Bronchial epithelial cell (primary cell): ENCODE data around the gene GIT2. TPM values are rescaled to one million over a fixed set of nuclear protein-coding genes. Genes with fewer than 3 reads are reported as not detected.
A peak's percentile ranks its signal among the peaks of the same experiment; 100 is the strongest.

Experiments used
- DNase-seq: peaks from one replicate; pipeline ENCODE4 v3.0.0-alpha.2; 2010; ENCODE audit warnings: low read depth
- FAIRE-seq: peaks from 2 replicates; lab custom pipeline; 2011; peaks lifted over from hg19 to GRCh38; lab: Jason Lieb, UNC
- H3K27me3 ChIP-seq: 2 replicates; pipeline ENCODE4 v1.5.1; 2011; ENCODE audit warnings: low read length; ENCODE audit not compliant: control insufficient read depth, insufficient read depth
- H3K36me3 ChIP-seq: 2 replicates; pipeline ENCODE4 v1.5.1; 2011; ENCODE audit warnings: low read length; ENCODE audit not compliant: control insufficient read depth, insufficient read depth
- H3K4me3 ChIP-seq: 2 replicates; pipeline ENCODE4 v1.5.1; 2011; ENCODE audit warnings: mild to moderate bottlenecking, low read depth, low read length, control low read depth
- total RNA-seq: library from RNA; depleted of rRNA; stranded (reverse); fragments of >200 nt; gene quantifications from 2 replicates; pipeline ENCODE4 v1.2.1, GENCODE V29; 2014
- TF ChIP-seq, protein P1 (sequence below): IDR thresholded peaks from 2 replicates; pipeline ENCODE4 v1.5.1; 2011; ENCODE audit warnings: mild to moderate bottlenecking, moderate library complexity, low read length, control low read depth, inconsistent platforms; ENCODE audit not compliant: insufficient read depth, severe bottlenecking

Gene GIT2
- total RNA-seq, 1 donor from 2014 or later, result 22.4 TPM

DNA sequence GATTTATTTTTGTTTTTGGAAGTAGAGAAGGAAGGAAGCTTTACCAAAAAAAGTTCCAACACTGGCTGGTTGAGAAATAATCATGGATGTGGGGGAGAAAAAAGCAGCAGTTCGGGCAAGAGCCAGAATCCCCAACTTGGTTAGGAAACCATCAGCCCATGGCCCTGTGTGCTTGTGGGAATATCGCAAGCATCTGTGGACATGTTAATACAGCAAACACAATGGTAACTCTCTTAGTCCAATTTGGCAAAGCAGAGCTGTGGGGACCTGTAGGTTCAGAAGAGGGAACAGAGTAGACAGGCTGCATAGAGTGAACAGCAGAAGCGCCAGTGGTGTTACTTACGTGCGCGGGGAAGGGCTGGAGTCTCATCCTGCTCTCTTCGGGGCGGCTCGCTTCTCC is 49.3 kb downstream of the GIT2 start:
- DNase-seq (no peak), FAIRE-seq (no peak)
- H3K27me3 ChIP-seq, result no peaks in the 10 kb centered on the region
- peaks cover 7% of the 10 kb centered on the region for H3K36me3 ChIP-seq
- no peak overlapping the region for H3K4me3 ChIP-seq
- TF ChIP-seq, protein P1, sequence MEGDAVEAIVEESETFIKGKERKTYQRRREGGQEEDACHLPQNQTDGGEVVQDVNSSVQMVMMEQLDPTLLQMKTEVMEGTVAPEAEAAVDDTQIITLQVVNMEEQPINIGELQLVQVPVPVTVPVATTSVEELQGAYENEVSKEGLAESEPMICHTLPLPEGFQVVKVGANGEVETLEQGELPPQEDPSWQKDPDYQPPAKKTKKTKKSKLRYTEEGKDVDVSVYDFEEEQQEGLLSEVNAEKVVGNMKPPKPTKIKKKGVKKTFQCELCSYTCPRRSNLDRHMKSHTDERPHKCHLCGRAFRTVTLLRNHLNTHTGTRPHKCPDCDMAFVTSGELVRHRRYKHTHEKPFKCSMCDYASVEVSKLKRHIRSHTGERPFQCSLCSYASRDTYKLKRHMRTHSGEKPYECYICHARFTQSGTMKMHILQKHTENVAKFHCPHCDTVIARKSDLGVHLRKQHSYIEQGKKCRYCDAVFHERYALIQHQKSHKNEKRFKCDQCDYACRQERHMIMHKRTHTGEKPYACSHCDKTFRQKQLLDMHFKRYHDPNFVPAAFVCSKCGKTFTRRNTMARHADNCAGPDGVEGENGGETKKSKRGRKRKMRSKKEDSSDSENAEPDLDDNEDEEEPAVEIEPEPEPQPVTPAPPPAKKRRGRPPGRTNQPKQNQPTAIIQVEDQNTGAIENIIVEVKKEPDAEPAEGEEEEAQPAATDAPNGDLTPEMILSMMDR, result no peak

DNA sequence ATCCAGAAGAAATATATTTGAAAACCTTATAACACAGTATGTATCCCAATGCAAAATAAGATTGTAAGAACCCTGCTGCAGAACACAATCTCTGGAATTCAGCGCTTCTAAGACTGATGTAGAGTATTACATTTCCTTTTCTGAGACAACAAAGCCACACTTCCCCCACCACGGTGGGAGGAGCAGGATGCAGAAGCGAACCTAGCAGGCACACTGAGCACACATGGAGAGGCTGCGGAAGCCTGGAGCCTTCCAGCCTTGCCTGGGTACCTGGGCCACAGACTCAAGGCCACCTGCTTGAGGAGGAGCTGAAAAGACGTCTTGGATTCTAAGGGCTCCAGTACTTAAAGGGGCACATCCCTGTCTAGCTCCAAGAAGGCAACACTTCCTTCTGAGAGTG is 49.7 kb downstream of the GIT2 start:
- DNase-seq (peak; percentile 18), FAIRE-seq (no peak)
- Histone ChIP-seq H3K27me3 (no peaks in the 10 kb centered on the region), H3K4me3 (no peak overlapping the region), H3K36me3 (peaks cover 4% of the 10 kb centered on the region)
- TF ChIP-seq, protein P1, result no peak

DNA sequence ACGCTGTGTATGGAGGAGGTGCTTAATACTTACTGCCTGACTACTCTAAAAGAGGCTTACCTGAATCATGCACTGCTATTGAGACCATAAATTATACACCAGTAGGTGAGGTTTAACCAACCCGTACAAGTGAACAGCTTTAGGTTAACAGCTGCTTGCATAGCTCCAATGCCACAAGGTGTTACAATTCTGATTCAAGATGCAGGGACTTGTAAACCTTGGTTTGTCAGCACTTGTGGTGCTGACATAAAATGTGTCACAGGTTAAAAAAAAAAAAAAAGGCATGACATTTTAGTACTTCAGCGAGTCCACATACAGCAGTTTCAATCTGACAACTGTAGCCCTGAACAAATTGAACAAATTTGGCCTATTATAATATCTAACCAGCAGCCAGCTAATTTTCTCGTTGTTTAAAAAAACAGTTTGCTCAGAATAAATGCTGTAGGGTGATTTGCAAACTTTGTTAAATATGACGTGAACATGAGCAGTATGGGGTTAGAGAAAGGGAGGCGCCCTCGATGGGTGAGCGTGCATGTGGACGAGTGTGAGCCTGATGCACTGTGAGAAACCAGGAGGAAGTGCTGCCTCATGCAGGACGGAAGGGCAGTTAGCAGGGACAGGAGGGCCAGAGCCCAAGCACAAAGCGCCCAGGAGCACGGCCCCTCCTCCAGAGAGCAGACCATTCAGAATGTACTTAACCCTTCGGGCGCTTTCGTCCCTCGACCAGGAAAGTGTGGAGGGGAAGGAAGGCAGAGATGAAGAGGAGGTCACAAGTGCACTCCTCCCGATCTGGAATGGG is 51.4 kb downstream of the GIT2 start:
- peaks cover 4% of the 10 kb centered on the region for H3K36me3 ChIP-seq
- H3K27me3 ChIP-seq, result no peaks in the 10 kb centered on the region
- DNase-seq, result peak; percentile 72
- no peak overlapping the region for H3K4me3 ChIP-seq
- TF ChIP-seq, protein P1, result peak; percentile 33
- no peak for FAIRE-seq

DNA sequence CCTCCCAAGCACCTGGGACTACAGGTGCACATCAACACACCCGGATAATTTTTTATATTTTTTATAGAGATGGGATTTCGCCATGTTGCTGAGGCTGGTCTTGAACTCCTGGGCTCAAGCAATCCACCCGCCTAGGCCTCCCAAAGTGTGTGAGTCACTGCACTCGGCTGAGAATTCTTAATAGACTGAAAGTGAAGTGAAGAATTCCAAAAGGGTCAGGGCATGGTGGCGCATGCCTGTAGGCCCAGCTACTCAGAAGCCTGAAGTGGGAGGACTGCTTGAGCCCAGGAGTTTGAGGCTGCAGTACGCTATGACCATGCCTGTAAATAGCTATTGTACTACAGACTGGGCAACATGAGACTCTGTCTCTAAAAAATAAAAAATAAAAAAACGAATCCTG is 52.4 kb downstream of the GIT2 start:
- Histone ChIP-seq H3K36me3 (peaks cover 7% of the 10 kb centered on the region), H3K27me3 (no peaks in the 10 kb centered on the region), H3K4me3 (no peak overlapping the region)
- FAIRE-seq, result no peak
- DNase-seq, result no peak
- TF ChIP-seq, protein P1, result no peak

DNA sequence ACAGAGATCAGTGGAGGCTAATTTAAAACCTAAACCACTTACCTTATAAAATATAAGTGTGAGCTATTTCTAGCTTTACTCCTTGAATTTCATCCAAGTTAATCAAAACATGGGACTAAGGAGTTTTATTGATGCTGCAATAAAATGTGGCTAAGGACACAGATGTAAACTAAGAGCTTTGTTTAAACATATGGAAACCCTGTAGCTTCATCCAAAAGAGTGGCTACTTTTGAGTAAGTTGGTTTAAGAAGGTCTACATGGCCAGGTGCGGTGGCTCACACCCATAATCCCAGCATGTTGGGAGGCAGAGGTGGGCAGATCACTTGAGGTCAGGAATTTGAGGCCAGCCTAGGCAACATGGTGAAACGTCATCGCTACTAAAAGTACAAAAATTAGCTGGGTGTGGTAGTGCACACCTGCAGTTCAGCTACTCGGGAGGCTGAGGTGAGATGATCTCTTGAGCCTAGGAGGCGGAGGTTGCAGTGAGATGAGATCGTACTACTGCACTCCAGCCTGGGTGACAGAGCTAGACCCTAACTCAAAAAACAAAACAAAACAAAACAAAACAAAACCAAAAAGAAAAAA is 55.7 kb downstream of the GIT2 start:
- H3K27me3 ChIP-seq, result no peaks in the 10 kb centered on the region
- TF ChIP-seq, protein P1, result no peak
- FAIRE-seq (no peak), DNase-seq (no peak)
- peaks cover 12% of the 10 kb centered on the region for H3K36me3 ChIP-seq
- no peak overlapping the region for H3K4me3 ChIP-seq

DNA sequence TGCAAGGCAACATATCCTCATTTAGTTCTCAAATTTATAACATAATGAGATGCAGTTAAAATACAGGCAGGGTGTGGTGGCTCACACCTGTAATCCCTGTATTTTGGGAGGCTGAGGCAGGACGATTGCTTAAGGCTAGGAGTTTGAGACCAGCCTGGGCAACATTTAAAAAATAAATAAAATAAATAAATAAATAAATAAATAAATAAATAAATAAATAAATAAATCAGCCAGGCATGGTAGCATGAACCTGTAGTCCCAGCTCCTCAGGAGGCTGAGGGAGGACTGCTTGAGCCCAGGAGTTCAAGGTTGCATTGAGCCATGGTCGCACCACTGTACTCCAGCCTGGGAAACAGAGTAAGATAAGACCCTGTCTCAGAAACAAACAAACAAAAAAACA is 56.7 kb downstream of the GIT2 start:
- TF ChIP-seq, protein P1, result no peak
- FAIRE-seq, result no peak
- peaks cover 12% of the 10 kb centered on the region for H3K36me3 ChIP-seq
- no peaks in the 10 kb centered on the region for H3K27me3 ChIP-seq
- H3K4me3 ChIP-seq, result no peak overlapping the region
- no peak for DNase-seq
